ENCODE measurements around the gene GAB2.

- TF ChIP-seq POLR2AphosphoS5 (IDR thresholded peaks at IDR 0.05): no peak
- TF ChIP-seq CTCF (IDR thresholded peaks at IDR 0.05): no peak
Observed at GRCh38 chr11:78218707-78219492, 198.7 kb downstream of the GAB2 start.
